OCI-LY7 (cell line): ENCODE data around the gene LEMD1.

Source experiments
- CTCF ChIP-seq: fragments of 200-600 bp; sonication (generic); conservative IDR thresholded peaks from 2 replicates; pipeline ENCODE4 v1.5.1; 2014; ENCODE audit warnings: mild to moderate bottlenecking, antibody characterized with exemption, low read length, moderate library complexity, mixed read lengths
- EZH2phosphoT487 ChIP-seq: fragments of 200-600 bp; sonication (generic); IDR thresholded peaks from 2 replicates; pipeline ENCODE4 v1.6.1; 2018; ENCODE audit warnings: low read depth, borderline replicate concordance, mild to moderate bottlenecking, mixed run types, antibody characterized with exemption, low read length, moderate library complexity, mixed read lengths

- no peak for TF ChIP-seq CTCF
- TF ChIP-seq EZH2phosphoT487, result no peak
These were observed 3.2 kb upstream of the LEMD1 start for GRCh38 chr1:205424901-205425600.
